Stromal cell of bone marrow (primary cell): ENCODE data around the gene NLN.
"Not testable (repeated sequence)": the region's sequence is repeated elsewhere in the genome, so short reads cannot be mapped to it uniquely, and the experiment has no call there.

Source experiments
- DNase-seq: peaks from one replicate; pipeline ENCODE4 v3.0.0-alpha.2; 2012; ENCODE audit warnings: low read depth

NLN gene

GRCh38 chr5:65721720-65722574 lies at the start of gene NLN, which contains the start of gene SGTB:
Gene NLN, plus strand, starts transcription at chr5:65722205. Its CDS starts 169 bp downstream, at chr5:65722374.
Gene SGTB, minus strand, starts transcription at chr5:65722109. Its CDS starts 1,302 bp downstream, at chr5:65720807.
- DNase-seq, result peak; percentile 67

GRCh38 chr5:65672796-65673195 lies 49.2 kb upstream of the NLN start:
- DNase-seq, result peak; percentile 22

GRCh38 chr5:65674749-65675148 lies 47.3 kb upstream of the NLN start:
- no peak for DNase-seq

- DNase-seq, result not testable (repeated sequence)
These were observed 45.9 kb upstream of the NLN start for GRCh38 chr5:65676056-65676455.

- no peak for DNase-seq
These were observed 39.9 kb upstream of the NLN start for GRCh38 chr5:65682148-65682547.

GRCh38 chr5:65693121-65693520 lies 28.9 kb upstream of the NLN start:
- no peak for DNase-seq

GRCh38 chr5:65695162-65695755 lies 26.7 kb upstream of the NLN start:
- DNase-seq, result no peak

GRCh38 chr5:65695896-65696295 lies 26.1 kb upstream of the NLN start:
- DNase-seq, result no peak

GRCh38 chr5:65696892-65697291 lies 25.1 kb upstream of the NLN start:
- DNase-seq, result peak; percentile 2

GRCh38 chr5:65699338-65699737 lies 22.7 kb upstream of the NLN start:
- no peak for DNase-seq

GRCh38 chr5:65702036-65702435 lies 20.0 kb upstream of the NLN start:
- no peak for DNase-seq

- DNase-seq, result no peak
These were observed 17.3 kb upstream of the NLN start for GRCh38 chr5:65704621-65705239.

- no peak for DNase-seq
These were observed 14.3 kb upstream of the NLN start for GRCh38 chr5:65707663-65708062.

GRCh38 chr5:65708145-65708544 lies 13.9 kb upstream of the NLN start:
- DNase-seq, result no peak

- no peak for DNase-seq
These were observed 3.3 kb upstream of the NLN start for GRCh38 chr5:65718576-65719310.

GRCh38 chr5:65721050-65721719 lies 820 bp upstream of the NLN start:
- peak; percentile 45 for DNase-seq

GRCh38 chr5:65722575-65723403 lies 784 bp downstream of the NLN start:
- DNase-seq, result peak; percentile 64

GRCh38 chr5:65727491-65728156 lies 5.6 kb downstream of the NLN start:
- no peak for DNase-seq

- no peak for DNase-seq
These were observed 6.2 kb downstream of the NLN start for GRCh38 chr5:65728218-65728617.

- DNase-seq, result no peak
These were observed 8.9 kb downstream of the NLN start for GRCh38 chr5:65730910-65731309.
